Stimulated activated CD8-positive, alpha-beta memory T cell treated with anti-CD3 and anti-CD28 coated beads, Interleukin-4, amount 100 ng/mL, for 4 hours (primary cell): Measurements from ENCODE around the gene CFAP210.
"Not testable (repeated sequence)": the region's sequence is repeated elsewhere in the genome, so short reads cannot be mapped to it uniquely, and the experiment has no call there.

Source experiments
- DNase-seq, 2 donors: peaks; one replicate each; pipeline ENCODE4 v3.0.0-alpha.2; 2020; ENCODE audit warnings: low read depth in 2 of 2, low spot score in 1 of 2

Gene CFAP210

DNA sequence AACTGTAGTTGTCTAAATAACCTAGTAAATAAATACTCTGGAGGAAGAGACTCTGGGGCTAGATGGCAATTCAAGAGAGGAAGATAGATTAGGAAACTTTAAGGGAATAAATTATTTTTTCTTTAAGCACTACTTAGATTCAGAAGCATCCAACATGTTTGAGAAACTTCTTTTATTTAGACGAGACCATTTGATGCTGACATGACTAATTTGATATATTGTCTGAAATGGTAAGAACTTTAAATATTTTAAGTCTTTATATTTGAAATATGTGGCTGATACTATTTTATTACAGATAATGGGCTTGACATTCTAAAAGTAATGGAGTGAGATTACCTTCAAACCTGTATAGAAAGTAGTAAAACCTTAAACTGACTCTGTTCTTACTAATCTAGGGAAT, 73.7 kb downstream of the CFAP210 start:
- DNase-seq: no peak

GRCh38 chr2:169619946-169620345, 74.3 kb downstream of the CFAP210 start:
- no peak for DNase-seq

- DNase-seq: not testable (repeated sequence)
Observed at GRCh38 chr2:169615982-169616381, 78.2 kb downstream of the CFAP210 start.

DNA sequence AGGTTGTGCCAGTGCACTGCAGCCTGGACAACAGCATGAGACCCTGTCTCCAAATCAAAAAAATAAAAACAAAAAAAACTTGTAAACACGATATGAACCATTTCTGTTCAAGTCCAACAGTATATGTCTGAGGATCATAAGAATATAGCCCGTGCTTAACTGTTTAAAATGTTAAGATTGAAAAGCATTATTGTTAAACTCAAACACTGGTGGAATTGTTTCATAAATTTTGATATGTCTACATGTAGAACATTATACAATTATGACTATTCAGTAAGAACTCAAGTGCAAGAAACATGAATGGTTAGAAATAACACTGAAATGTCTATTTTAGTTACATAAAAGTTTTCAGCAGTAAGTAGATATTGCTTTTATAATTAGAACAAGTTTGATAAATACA, 80.3 kb downstream of the CFAP210 start:
- DNase-seq: no peak

DNA sequence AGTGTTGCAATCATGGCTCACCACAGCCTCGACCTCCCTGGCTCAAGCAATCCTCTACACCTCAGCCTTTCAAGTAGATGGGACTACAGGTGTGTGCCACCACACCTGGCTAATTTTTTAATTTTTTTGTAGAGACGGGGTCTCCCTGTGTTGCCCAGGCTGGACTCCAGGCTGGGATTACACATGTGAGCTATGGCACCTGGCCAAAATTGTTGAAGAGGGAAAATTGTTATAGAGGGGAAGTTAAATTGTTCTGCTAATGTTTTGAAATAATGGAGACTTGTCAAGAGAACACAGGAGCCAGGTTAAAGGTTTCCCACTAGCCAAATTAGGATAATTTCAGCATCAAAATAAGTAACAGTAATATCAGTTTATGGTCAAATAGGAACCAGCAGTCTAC, 84.9 kb downstream of the CFAP210 start:
- DNase-seq: no peak

DNA sequence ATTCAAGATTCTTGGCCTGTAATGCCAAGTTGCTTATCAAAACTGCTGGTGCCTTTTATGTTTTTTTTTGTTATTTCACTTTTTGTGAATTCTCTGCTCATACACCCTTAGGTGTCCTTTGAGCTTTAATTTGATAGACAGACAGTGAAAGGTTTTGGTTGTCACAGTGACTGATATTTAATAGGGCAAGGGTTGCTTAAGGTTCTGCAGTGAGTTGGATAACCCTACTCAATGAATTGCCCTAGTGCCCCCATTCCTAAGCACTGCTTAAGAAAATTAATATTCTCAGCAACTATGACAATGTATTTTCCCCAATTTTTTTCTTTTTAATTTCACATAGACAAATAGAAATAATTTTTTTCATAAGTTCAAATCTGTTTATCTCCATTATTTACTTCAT, 94.6 kb downstream of the CFAP210 start:
- DNase-seq: no peak

GRCh38 chr2:169598982-169599381, 95.2 kb downstream of the CFAP210 start:
- no peak for DNase-seq

DNA sequence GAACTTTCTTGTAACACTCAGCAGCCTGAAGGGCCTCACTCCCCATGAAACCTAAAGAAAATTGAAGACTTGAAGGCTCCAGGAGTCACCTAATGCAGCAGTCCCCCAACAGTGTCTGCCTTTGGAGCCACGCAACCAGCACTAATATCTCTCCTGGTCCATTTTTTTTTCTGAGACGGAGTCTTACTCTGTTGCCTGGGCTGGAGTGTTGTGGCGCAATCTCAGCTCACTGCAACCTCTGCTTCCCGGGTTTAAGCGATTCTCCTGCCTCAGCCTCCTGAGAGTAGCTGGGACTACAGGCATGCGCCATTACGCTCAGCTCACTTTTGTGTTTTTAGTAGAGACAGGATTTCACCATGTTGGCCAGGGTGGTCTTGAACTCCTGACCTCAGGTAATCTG, 97.7 kb downstream of the CFAP210 start:
- not testable (repeated sequence) for DNase-seq
